ENCODE data around the gene MT1A. TPM values are rescaled to one million over a fixed set of nuclear protein-coding genes. Genes with fewer than 3 reads are reported as not detected.

The MT1A gene
- total RNA-seq, 1 experiment from 2014 or later = not detected

DNA sequence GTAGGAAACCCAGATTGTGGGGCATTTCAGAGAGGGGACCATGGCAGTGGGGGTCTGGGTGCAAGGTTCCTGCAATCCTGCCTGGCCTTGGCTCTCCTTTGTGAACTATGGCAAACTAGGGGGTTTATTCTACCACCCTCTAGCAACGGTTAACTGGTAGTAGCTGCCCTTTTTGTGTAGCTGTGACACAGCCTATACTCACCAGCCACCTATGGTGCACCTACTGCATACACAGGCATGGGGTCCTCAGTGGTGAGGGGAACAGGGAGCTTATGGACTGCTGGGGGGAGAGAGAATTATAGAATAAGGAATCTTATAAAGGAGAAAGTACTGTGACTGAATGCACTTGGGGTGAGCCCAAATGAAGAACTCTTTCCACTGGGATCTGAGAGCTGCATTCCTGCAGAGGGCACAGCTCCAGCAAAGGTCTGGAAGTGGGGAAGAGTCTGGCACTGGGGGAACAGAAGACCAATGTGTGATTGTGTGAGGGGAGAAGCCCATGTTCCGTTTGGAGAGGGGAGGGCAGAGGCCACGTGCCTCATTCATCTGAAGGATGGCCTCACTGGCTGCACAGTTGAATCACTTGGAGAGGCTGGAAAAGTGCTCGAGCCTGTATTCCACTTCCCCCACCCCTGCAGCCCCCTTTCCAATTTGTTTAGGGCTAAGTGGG lies 45.9 kb downstream of the MT1A start:
- Histone ChIP-seq H3K27me3 (ENCODE audit: insufficient read depth, low read length) (no peaks in the 10 kb centered on the region), H3K9ac (ENCODE audit: low read length) (no peak overlapping the region), H3K36me3 (ENCODE audit: control insufficient read depth in 1 of 2, insufficient read depth in 2 of 2, low read length in 2 of 2) (no peaks in the 10 kb centered on the region), H2AFZ (ENCODE audit: low read depth, low read length, poor library complexity, severe bottlenecking) (no peak overlapping the region), H3K4me1 (ENCODE audit: control insufficient read depth in 1 of 2, insufficient read depth in 2 of 2, low read length in 2 of 2) (peaks cover 17 to 37% of the 10 kb centered on the region in 2 experiments), H3K9me3 (ENCODE audit: control insufficient read depth in 1 of 2, insufficient read depth in 1 of 2, low read depth in 1 of 2, low read length in 2 of 2) (no peaks in the 10 kb centered on the region), H3K9me2 (ENCODE audit: insufficient read depth) (no peaks in the 10 kb centered on the region), H3K4me2 (ENCODE audit: low read length) (no peak overlapping the region), H4K20me1 (ENCODE audit: insufficient read depth) (no peaks in the 10 kb centered on the region), H3K4me3 (replicated peaks in 1 of 2; ENCODE audit: low read depth in 1 of 2, low read length in 2 of 2) (no peak overlapping the region), H3K27ac (ENCODE audit: low read depth, low read length) (no peak overlapping the region), H3K79me2 (ENCODE audit: insufficient read depth, low read length) (no peaks in the 10 kb centered on the region)
- ChIA-PET RAD21 (ENCODE audit: low non-redundant PET in 1 of 2, low total read pairs in 2 of 2, uncharacterized antibody in 2 of 2, unreplicated experiment in 2 of 2) (no interaction called here), POLR2A (interaction anchor here (1.2 to 2.4 kb wide), 2 partner anchors 59 to 76 kb away, joined by 4 to 9 read pairs; partner anchors contain the start of genes MT1E and MT2A), CTCF (no interaction called here)
- no peak for ATAC-seq
- no TSS peak for BruUV-seq (replicated peaks)
- no peak for DNase-seq (ENCODE audit: low read depth, low spot score)
- intact Hi-C loops (cut with micrococcal nuclease) = loop anchor here (5.0 kb wide), 2 partner anchors 57 to 1182 kb away; partner anchors contain the start of gene MT1E
- TF ChIP-seq, protein P1, sequence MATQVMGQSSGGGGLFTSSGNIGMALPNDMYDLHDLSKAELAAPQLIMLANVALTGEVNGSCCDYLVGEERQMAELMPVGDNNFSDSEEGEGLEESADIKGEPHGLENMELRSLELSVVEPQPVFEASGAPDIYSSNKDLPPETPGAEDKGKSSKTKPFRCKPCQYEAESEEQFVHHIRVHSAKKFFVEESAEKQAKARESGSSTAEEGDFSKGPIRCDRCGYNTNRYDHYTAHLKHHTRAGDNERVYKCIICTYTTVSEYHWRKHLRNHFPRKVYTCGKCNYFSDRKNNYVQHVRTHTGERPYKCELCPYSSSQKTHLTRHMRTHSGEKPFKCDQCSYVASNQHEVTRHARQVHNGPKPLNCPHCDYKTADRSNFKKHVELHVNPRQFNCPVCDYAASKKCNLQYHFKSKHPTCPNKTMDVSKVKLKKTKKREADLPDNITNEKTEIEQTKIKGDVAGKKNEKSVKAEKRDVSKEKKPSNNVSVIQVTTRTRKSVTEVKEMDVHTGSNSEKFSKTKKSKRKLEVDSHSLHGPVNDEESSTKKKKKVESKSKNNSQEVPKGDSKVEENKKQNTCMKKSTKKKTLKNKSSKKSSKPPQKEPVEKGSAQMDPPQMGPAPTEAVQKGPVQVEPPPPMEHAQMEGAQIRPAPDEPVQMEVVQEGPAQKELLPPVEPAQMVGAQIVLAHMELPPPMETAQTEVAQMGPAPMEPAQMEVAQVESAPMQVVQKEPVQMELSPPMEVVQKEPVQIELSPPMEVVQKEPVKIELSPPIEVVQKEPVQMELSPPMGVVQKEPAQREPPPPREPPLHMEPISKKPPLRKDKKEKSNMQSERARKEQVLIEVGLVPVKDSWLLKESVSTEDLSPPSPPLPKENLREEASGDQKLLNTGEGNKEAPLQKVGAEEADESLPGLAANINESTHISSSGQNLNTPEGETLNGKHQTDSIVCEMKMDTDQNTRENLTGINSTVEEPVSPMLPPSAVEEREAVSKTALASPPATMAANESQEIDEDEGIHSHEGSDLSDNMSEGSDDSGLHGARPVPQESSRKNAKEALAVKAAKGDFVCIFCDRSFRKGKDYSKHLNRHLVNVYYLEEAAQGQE (IDR thresholded peaks at IDR 0.05; ENCODE audit: low read depth) = no peak
- TF ChIP-seq POLR2AphosphoS5 (IDR thresholded peaks at IDR 0.05; ENCODE audit: low read depth, low read length) = peak; percentile 35; the same call in 1 of the 2 replicates

DNA sequence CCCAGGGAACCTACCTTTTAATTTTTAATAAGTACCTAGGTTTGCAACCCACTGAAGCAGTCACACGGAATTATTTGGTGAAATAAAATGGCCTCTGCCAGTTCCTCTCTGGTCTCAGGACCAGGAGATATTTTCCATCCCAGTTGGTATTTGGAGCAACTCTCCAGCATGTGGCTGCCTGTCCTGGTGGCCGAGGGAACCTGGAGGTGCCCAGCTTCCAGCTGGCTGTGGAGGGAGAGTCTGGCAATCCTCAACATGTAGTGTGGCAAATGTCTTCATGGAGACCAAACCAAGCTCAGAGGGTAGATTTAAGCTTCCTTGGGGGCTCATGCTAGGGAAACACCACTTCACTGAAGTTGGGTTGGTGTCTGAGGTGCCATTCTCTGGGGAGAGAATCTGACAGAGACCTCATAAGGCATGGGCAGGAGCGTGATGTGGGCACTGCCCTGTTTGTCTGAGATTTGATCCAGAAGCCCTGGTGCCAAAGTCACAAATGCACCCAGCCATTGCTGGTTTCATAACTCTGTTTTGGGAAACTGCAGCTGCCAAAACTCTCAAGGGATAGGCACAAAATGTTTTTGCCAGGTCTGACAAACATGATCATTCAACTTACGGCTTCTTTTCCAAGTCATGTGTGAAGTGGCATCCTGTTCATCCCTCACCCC lies 46.6 kb downstream of the MT1A start:
- TF ChIP-seq CEBPB (IDR thresholded peaks at IDR 0.05; ENCODE audit: low read depth) (no peak), EGR1 (IDR thresholded peaks at IDR 0.05; ENCODE audit: low read depth) (no peak), FOSL1 (IDR thresholded peaks at IDR 0.05; ENCODE audit: low read depth) (no peak), POLR2A (IDR thresholded peaks at IDR 0.05; ENCODE audit: borderline replicate concordance, extremely low read depth, insufficient read depth, insufficient read length) (no peak), RAD21 (IDR thresholded peaks at IDR 0.05; ENCODE audit: low read depth) (no peak), CBX3 (IDR thresholded peaks at IDR 0.05; ENCODE audit: low read depth) (no peak)
- H3K4me1 ChIP-seq (ENCODE audit: control insufficient read depth in 1 of 2, insufficient read depth in 2 of 2, low read length in 2 of 2) = peaks cover 18 to 36% of the 10 kb centered on the region in 2 experiments
- no peaks in the 10 kb centered on the region for H3K27me3 ChIP-seq (ENCODE audit: insufficient read depth, low read length)
- H4K20me1 ChIP-seq (ENCODE audit: insufficient read depth) = no peaks in the 10 kb centered on the region
- H3K79me2 ChIP-seq (ENCODE audit: insufficient read depth, low read length) = no peaks in the 10 kb centered on the region
- H3K9me2 ChIP-seq (ENCODE audit: insufficient read depth) = no peaks in the 10 kb centered on the region
- no peaks in the 10 kb centered on the region for H3K9me3 ChIP-seq (ENCODE audit: control insufficient read depth in 1 of 2, insufficient read depth in 1 of 2, low read depth in 1 of 2, low read length in 2 of 2)
- no peak overlapping the region for H3K27ac ChIP-seq (ENCODE audit: low read depth, low read length)
- no peak overlapping the region for H3K9ac ChIP-seq (ENCODE audit: low read length)
- no peak overlapping the region for H2AFZ ChIP-seq (ENCODE audit: low read depth, low read length, poor library complexity, severe bottlenecking)
- no peaks in the 10 kb centered on the region for H3K36me3 ChIP-seq (ENCODE audit: control insufficient read depth in 1 of 2, insufficient read depth in 2 of 2, low read length in 2 of 2)
- ChIA-PET RAD21 (ENCODE audit: low non-redundant PET in 1 of 2, low total read pairs in 2 of 2, uncharacterized antibody in 2 of 2, unreplicated experiment in 2 of 2) (no interaction called here), CTCF (no interaction called here), POLR2A (no interaction called here)
- DNase-seq (ENCODE audit: low read depth, low spot score) (no peak), ATAC-seq (no peak)
- H3K4me3 ChIP-seq (replicated peaks in 1 of 2; ENCODE audit: low read depth in 1 of 2, low read length in 2 of 2) = no peak overlapping the region
- intact Hi-C loops (cut with micrococcal nuclease) = loop anchor here (5.0 kb wide), 2 partner anchors 58 to 1183 kb away; partner anchors contain the start of gene MT1E
- BruUV-seq (replicated peaks) = no TSS peak
- H3K4me2 ChIP-seq (ENCODE audit: low read length) = no peak overlapping the region

Measured in HCT116 (cell line).